Neural cell (in vitro differentiated cells): ENCODE data around the gene ALDOA. TPM values are rescaled to one million over a fixed set of nuclear protein-coding genes. Genes with fewer than 3 reads are reported as not detected.

Source experiments
- H2AFZ ChIP-seq: fragments of 200-600, 300-800 bp; sonication (generic), shearing (Covaris generic); 2 replicates; pipeline ENCODE4 v1.6.0; 2014; ENCODE audit warnings: low read depth, mild to moderate bottlenecking, antibody characterized with exemption, low read length, moderate library complexity
- H3F3A ChIP-seq: fragments of 200-600 bp; shearing (Covaris generic); 2 replicates; pipeline ENCODE4 v1.6.1; 2016; ENCODE audit warnings: mild to moderate bottlenecking, moderate library complexity, mixed read lengths, antibody characterized with exemption, low read length; ENCODE audit not compliant: insufficient read depth, poor library complexity, severe bottlenecking
- H3K27ac ChIP-seq: fragments of 200-600, 300-800 bp; sonication (generic), shearing (Covaris generic); 2 replicates; pipeline ENCODE4 v1.5.1; 2014; ENCODE audit warnings: mild to moderate bottlenecking, low read length, moderate library complexity
- H3K27me3 ChIP-seq: fragments of 300-800, 200-600 bp; sonication (generic), shearing (Covaris generic); 2 replicates; pipeline ENCODE4 v1.6.0; 2014; ENCODE audit warnings: mild to moderate bottlenecking, low read depth, low read length, moderate library complexity; ENCODE audit not compliant: insufficient read depth
- H3K36me3 ChIP-seq: fragments of 300-800, 200-600 bp; sonication (generic), shearing (Covaris generic); 2 replicates; pipeline ENCODE4 v1.5.1; 2014; ENCODE audit warnings: mild to moderate bottlenecking, antibody characterized with exemption, low read length, moderate library complexity; ENCODE audit not compliant: insufficient read depth
- H3K4me2 ChIP-seq: fragments of 300-800, 200-600 bp; sonication (generic), shearing (Covaris generic); 2 replicates; pipeline ENCODE4 v1.6.0; 2014; ENCODE audit warnings: mild to moderate bottlenecking, low read length
- H3K4me3 ChIP-seq: fragments of 300-800, 200-600 bp; sonication (generic), shearing (Covaris generic); 2 replicates; pipeline ENCODE4 v1.5.1; 2014; ENCODE audit warnings: mild to moderate bottlenecking, low read length, moderate library complexity
- H3K79me2 ChIP-seq: fragments of 200-600 bp; shearing (Covaris generic); replicated peaks from 2 replicates; pipeline ENCODE4 v1.6.0; 2014; ENCODE audit warnings: mild to moderate bottlenecking, low read length, moderate library complexity; ENCODE audit not compliant: insufficient read depth
- H3K9ac ChIP-seq: fragments of 300-800, 200-600 bp; sonication (generic), shearing (Covaris generic); 2 replicates; pipeline ENCODE4 v1.6.1; 2016; ENCODE audit warnings: mild to moderate bottlenecking, low read length, mixed read lengths
- H3K9me2 ChIP-seq: fragments of 200-600 bp; shearing (Covaris generic); 2 replicates; pipeline ENCODE4 v1.6.1; 2016; ENCODE audit warnings: mild to moderate bottlenecking, low read length, mixed read lengths; ENCODE audit not compliant: insufficient read depth
- H3K9me3 ChIP-seq: fragments of 200-600, 300-800 bp; sonication (generic), shearing (Covaris generic); 2 replicates; pipeline ENCODE4 v1.6.1; 2016; ENCODE audit warnings: mild to moderate bottlenecking, mixed run types, low read length, moderate library complexity, mixed read lengths
- H4K20me1 ChIP-seq: fragments of 200-600 bp; shearing (Covaris generic); 2 replicates; pipeline ENCODE4 v1.6.1; 2016; ENCODE audit warnings: mild to moderate bottlenecking, mixed run types; ENCODE audit not compliant: insufficient read depth
- CTCF ChIP-seq: fragments of 450-650 bp; IDR thresholded peaks from 2 replicates; pipeline ENCODE4 v1.5.1; 2014; ENCODE audit warnings: antibody characterized with exemption, mild to moderate bottlenecking, moderate library complexity; ENCODE audit not compliant: poor library complexity, severe bottlenecking
- EP300 ChIP-seq: fragments of 450-650 bp; conservative IDR thresholded peaks from 2 replicates; pipeline ENCODE4 v1.6.1; 2014; ENCODE audit warnings: antibody characterized with exemption, mild to moderate bottlenecking, moderate library complexity; ENCODE audit not compliant: poor library complexity, severe bottlenecking
- EZH2 ChIP-seq: fragments of 200-600, 300-800 bp; shearing (Covaris generic), sonication (generic); IDR thresholded peaks from 2 replicates; pipeline ENCODE4 v1.6.1; 2014; ENCODE audit warnings: antibody characterized with exemption, low read length, borderline replicate concordance, mild to moderate bottlenecking; ENCODE audit not compliant: insufficient read depth, poor library complexity, severe bottlenecking
- MXI1 ChIP-seq: fragments of 450-650 bp; conservative IDR thresholded peaks from 2 replicates; pipeline ENCODE4 v1.6.1; 2014; ENCODE audit warnings: antibody characterized with exemption, mild to moderate bottlenecking; ENCODE audit not compliant: poor library complexity, severe bottlenecking
- POLR2AphosphoS5 ChIP-seq: IDR thresholded peaks from 2 replicates; pipeline ENCODE4 v1.6.1; 2012
- RAD21 ChIP-seq: fragments of 450-650 bp; conservative IDR thresholded peaks from 2 replicates; pipeline ENCODE4 v1.6.1; 2014; ENCODE audit warnings: antibody characterized with exemption, mild to moderate bottlenecking, moderate library complexity
- SMC3 ChIP-seq: fragments of 450-650 bp; conservative IDR thresholded peaks from 2 replicates; pipeline ENCODE4 v1.6.1; 2014; ENCODE audit warnings: antibody characterized with exemption, mild to moderate bottlenecking, moderate library complexity; ENCODE audit not compliant: poor library complexity
- TAF1 ChIP-seq: IDR thresholded peaks from 2 replicates; pipeline ENCODE4 v1.6.1; 2012; ENCODE audit warnings: low read depth
- polyA plus RNA-seq: library from polyadenylated mRNA; depleted of rRNA; stranded (reverse); fragments of >200 nt; gene quantifications from 2 replicates; pipeline ENCODE4 v1.2.3, GENCODE V29; 2014
- TF ChIP-seq, protein P1 (sequence below): IDR thresholded peaks from 2 replicates; pipeline ENCODE4 v1.6.1; 2012; ENCODE audit warnings: borderline replicate concordance

ALDOA gene
- polyA plus RNA-seq, 1 donor from 2014 or later = 59.3 TPM

- Histone ChIP-seq H3K9me2 (no peaks in the 10 kb centered on the region), H3K4me3 (no peak overlapping the region), H3K9ac (no peak overlapping the region), H3K79me2 (no peaks in the 10 kb centered on the region), H3K4me2 (no peak overlapping the region), H3F3A (no peaks in the 10 kb centered on the region), H3K27ac (no peak overlapping the region), H3K9me3 (no peaks in the 10 kb centered on the region), H2AFZ (no peak overlapping the region), H4K20me1 (no peaks in the 10 kb centered on the region), H3K36me3 (no peaks in the 10 kb centered on the region), H3K27me3 (no peaks in the 10 kb centered on the region)
- TF ChIP-seq RAD21 (no peak), MXI1 (no peak), CTCF (peak; percentile 38)
Measured at GRCh38 chr16:30041841-30042240, 23.7 kb upstream of the ALDOA start.

DNA sequence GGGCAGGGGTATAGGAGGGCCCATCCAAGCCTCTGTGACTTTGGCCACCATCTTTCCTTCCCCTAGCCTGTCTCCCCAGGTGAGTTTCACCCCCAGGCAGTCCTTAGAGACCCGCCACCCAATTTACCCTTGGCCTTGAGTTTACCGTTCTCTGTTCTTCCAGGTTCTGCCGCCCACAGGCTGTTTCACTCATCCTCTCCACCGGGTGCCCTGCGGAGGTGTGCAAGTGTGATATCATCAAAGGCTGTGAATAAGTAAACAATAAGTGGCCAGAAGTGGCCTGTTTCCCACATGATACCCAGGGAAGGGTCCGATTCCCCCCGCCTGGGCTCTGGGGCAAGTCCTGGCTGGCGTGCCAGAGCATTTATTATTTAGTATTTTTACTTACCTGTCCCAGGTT is 19.4 kb upstream of the ALDOA start:
- no peaks in the 10 kb centered on the region for H3K9me3 ChIP-seq
- no peak overlapping the region for H3K27ac ChIP-seq
- H3K27me3 ChIP-seq = no peaks in the 10 kb centered on the region
- no peaks in the 10 kb centered on the region for H3K79me2 ChIP-seq
- H4K20me1 ChIP-seq = no peaks in the 10 kb centered on the region
- H2AFZ ChIP-seq = no peak overlapping the region
- TF ChIP-seq, protein P1, sequence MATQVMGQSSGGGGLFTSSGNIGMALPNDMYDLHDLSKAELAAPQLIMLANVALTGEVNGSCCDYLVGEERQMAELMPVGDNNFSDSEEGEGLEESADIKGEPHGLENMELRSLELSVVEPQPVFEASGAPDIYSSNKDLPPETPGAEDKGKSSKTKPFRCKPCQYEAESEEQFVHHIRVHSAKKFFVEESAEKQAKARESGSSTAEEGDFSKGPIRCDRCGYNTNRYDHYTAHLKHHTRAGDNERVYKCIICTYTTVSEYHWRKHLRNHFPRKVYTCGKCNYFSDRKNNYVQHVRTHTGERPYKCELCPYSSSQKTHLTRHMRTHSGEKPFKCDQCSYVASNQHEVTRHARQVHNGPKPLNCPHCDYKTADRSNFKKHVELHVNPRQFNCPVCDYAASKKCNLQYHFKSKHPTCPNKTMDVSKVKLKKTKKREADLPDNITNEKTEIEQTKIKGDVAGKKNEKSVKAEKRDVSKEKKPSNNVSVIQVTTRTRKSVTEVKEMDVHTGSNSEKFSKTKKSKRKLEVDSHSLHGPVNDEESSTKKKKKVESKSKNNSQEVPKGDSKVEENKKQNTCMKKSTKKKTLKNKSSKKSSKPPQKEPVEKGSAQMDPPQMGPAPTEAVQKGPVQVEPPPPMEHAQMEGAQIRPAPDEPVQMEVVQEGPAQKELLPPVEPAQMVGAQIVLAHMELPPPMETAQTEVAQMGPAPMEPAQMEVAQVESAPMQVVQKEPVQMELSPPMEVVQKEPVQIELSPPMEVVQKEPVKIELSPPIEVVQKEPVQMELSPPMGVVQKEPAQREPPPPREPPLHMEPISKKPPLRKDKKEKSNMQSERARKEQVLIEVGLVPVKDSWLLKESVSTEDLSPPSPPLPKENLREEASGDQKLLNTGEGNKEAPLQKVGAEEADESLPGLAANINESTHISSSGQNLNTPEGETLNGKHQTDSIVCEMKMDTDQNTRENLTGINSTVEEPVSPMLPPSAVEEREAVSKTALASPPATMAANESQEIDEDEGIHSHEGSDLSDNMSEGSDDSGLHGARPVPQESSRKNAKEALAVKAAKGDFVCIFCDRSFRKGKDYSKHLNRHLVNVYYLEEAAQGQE = no peak
- TF ChIP-seq MXI1 = no peak
- no peak for TF ChIP-seq RAD21
- no peak for TF ChIP-seq POLR2AphosphoS5
- no peaks in the 10 kb centered on the region for H3K9me2 ChIP-seq
- H3K9ac ChIP-seq = no peak overlapping the region
- H3K4me3 ChIP-seq = no peak overlapping the region
- H3F3A ChIP-seq = no peaks in the 10 kb centered on the region
- H3K4me2 ChIP-seq = no peak overlapping the region
- no peaks in the 10 kb centered on the region for H3K36me3 ChIP-seq

DNA sequence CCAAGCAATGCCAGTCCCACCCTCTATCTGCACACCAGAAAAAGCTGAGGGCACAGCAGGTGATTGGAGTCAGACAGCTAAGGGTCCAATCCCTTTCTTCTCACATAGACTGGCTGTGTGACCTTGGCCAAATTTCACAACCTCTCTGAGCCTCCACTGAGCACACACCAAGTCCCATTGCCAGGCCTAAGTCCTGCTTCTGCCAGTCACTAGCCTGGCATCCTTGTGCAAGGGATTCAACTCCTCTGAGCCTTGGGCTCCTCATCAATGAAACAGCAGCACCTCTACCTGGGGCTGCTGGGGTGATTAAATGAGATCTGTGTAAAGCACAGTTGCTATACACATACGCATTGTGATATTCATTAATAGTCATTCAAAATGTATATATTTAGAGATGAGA is 19.0 kb upstream of the ALDOA start:
- no peaks in the 10 kb centered on the region for H3F3A ChIP-seq
- H3K36me3 ChIP-seq = no peaks in the 10 kb centered on the region
- no peak overlapping the region for H3K4me3 ChIP-seq
- H2AFZ ChIP-seq = no peak overlapping the region
- H3K9me3 ChIP-seq = no peaks in the 10 kb centered on the region
- H3K4me2 ChIP-seq = no peak overlapping the region
- H3K27ac ChIP-seq = no peak overlapping the region
- TF ChIP-seq SMC3 = no peak
- TF ChIP-seq POLR2AphosphoS5 = no peak
- TF ChIP-seq CTCF = no peak
- TF ChIP-seq EP300 = no peak
- no peak for TF ChIP-seq RAD21
- TF ChIP-seq EZH2 = no peak
- TF ChIP-seq MXI1 = no peak
- TF ChIP-seq TAF1 = no peak
- TF ChIP-seq, protein P1 = no peak
- H4K20me1 ChIP-seq = no peaks in the 10 kb centered on the region
- no peaks in the 10 kb centered on the region for H3K9me2 ChIP-seq
- H3K9ac ChIP-seq = no peak overlapping the region
- H3K79me2 ChIP-seq = no peaks in the 10 kb centered on the region
- H3K27me3 ChIP-seq = no peaks in the 10 kb centered on the region
